ENCODE measurements around the gene MTHFSD. TPM values are rescaled to one million over a fixed set of nuclear protein-coding genes. Genes with fewer than 3 reads are reported as not detected.
A peak's percentile ranks its signal among the peaks of the same experiment; 100 is the strongest.

The MTHFSD gene
- total RNA-seq, 1 donor from 2014 or later = 20.2 TPM

GRCh38 chr16:86495357-86495701 is 59.7 kb downstream of the MTHFSD start:
- H3K4me3 Mint-ChIP-seq = peak overlapping the region; percentile 34

GRCh38 chr16:86494565-86495356 is 60.3 kb downstream of the MTHFSD start:
- no peak for TF ChIP-seq CTCF (conservative IDR thresholded peaks at IDR 0.05)
- no peak for DNase-seq (ENCODE audit: extremely low spot score, unreplicated experiment)
- H3K4me1 Mint-ChIP-seq (ENCODE audit: unreplicated experiment) = peaks cover 18% of the 10 kb centered on the region
- peaks cover 94% of the 10 kb centered on the region for H3K27me3 Mint-ChIP-seq
- no peaks in the 10 kb centered on the region for H3K36me3 Mint-ChIP-seq
- H3K27ac Mint-ChIP-seq = no peak overlapping the region
- H3K9me3 Mint-ChIP-seq = no peaks in the 10 kb centered on the region
- H3K4me3 Mint-ChIP-seq = peak overlapping the region; percentile 34

More at GRCh38 chr16:86495357-86495701, 59.7 kb downstream of the MTHFSD start:
- Mint-ChIP-seq H3K9me3 (no peaks in the 10 kb centered on the region), H3K27ac (no peak overlapping the region), H3K4me1 (ENCODE audit: unreplicated experiment) (peaks cover 19% of the 10 kb centered on the region), H3K36me3 (no peaks in the 10 kb centered on the region), H3K27me3 (peaks cover 94% of the 10 kb centered on the region)
- DNase-seq (ENCODE audit: extremely low spot score, unreplicated experiment) = no peak
- TF ChIP-seq CTCF (conservative IDR thresholded peaks at IDR 0.05) = no peak

GRCh38 chr16:86494039-86494564 is 60.9 kb downstream of the MTHFSD start:
- peaks cover 94% of the 10 kb centered on the region for H3K27me3 Mint-ChIP-seq
- H3K4me1 Mint-ChIP-seq (ENCODE audit: unreplicated experiment) = peaks cover 11% of the 10 kb centered on the region
- H3K4me3 Mint-ChIP-seq = peak overlapping the region; percentile 30
- no peak for DNase-seq (ENCODE audit: extremely low spot score, unreplicated experiment)
- H3K9me3 Mint-ChIP-seq = no peaks in the 10 kb centered on the region
- H3K27ac Mint-ChIP-seq = no peak overlapping the region
- no peaks in the 10 kb centered on the region for H3K36me3 Mint-ChIP-seq
- no peak for TF ChIP-seq CTCF (conservative IDR thresholded peaks at IDR 0.05)

GRCh38 chr16:86492961-86493629 is 61.9 kb downstream of the MTHFSD start:
- peaks cover 96% of the 10 kb centered on the region for H3K27me3 Mint-ChIP-seq
- peaks cover 9% of the 10 kb centered on the region for H3K4me1 Mint-ChIP-seq (ENCODE audit: unreplicated experiment)
- no peak for TF ChIP-seq CTCF (conservative IDR thresholded peaks at IDR 0.05)
- H3K9me3 Mint-ChIP-seq = no peaks in the 10 kb centered on the region
- H3K36me3 Mint-ChIP-seq = no peaks in the 10 kb centered on the region
- no peak overlapping the region for H3K4me3 Mint-ChIP-seq
- H3K27ac Mint-ChIP-seq = no peak overlapping the region
- DNase-seq (ENCODE audit: extremely low spot score, unreplicated experiment) = no peak

- peaks cover 98% of the 10 kb centered on the region for H3K27me3 Mint-ChIP-seq
Observed at GRCh38 chr16:86492267-86492960, 62.6 kb downstream of the MTHFSD start.

More at GRCh38 chr16:86492267-86492960, 62.6 kb downstream of the MTHFSD start:
- Mint-ChIP-seq H3K4me1 (ENCODE audit: unreplicated experiment) (peaks cover 9% of the 10 kb centered on the region), H3K9me3 (no peaks in the 10 kb centered on the region), H3K4me3 (no peak overlapping the region), H3K36me3 (no peaks in the 10 kb centered on the region), H3K27ac (no peak overlapping the region)
- DNase-seq (ENCODE audit: extremely low spot score, unreplicated experiment) = no peak
- no peak for TF ChIP-seq CTCF (conservative IDR thresholded peaks at IDR 0.05)

Data from type B pancreatic cell (in vitro differentiated cells).